Activated T-helper 1 cell treated with anti-CD3 and anti-CD28 coated beads, Interleukin-12 subunit alpha, Interleukin-12 subunit beta, Interleukin-2, Interleukin-4 antibody, amounts not matched to agents 30 ng/mL and 10 ng/mL and 1 ng/mL, durations not matched to agents 14 hours and 24 hours and 36 hours (primary cell): Measurements from ENCODE around the gene TEX36. TPM values are rescaled to one million over a fixed set of nuclear protein-coding genes. Genes with fewer than 3 reads are reported as not detected.
"Not testable (repeated sequence)": the region's sequence is repeated elsewhere in the genome, so short reads cannot be mapped to it uniquely, and the experiment has no call there.

Experiments
- DNase-seq: peaks from one replicate; pipeline ENCODE4 v3.0.0; 2021; ENCODE audit warnings: low spot score
- H3K27ac Mint-ChIP-seq: one replicate; pipeline ENCODE4 v1.8.0; 2021; ENCODE audit warnings: mild to moderate bottlenecking, mixed read lengths
- H3K27me3 Mint-ChIP-seq: one replicate; pipeline ENCODE4 v1.8.0; 2022; ENCODE audit warnings: mild to moderate bottlenecking, moderate library complexity, mixed read lengths; ENCODE audit not compliant: insufficient read depth
- H3K36me3 Mint-ChIP-seq: one replicate; pipeline ENCODE4 v1.8.0; 2021; ENCODE audit warnings: low read depth, mixed read lengths
- H3K4me1 Mint-ChIP-seq: one replicate; pipeline ENCODE4 v1.8.0; 2021; ENCODE audit warnings: low read depth, mixed read lengths
- H3K4me3 Mint-ChIP-seq: one replicate; pipeline ENCODE4 v1.8.0; 2021; ENCODE audit warnings: mild to moderate bottlenecking, moderate library complexity, mixed read lengths
- H3K9me3 Mint-ChIP-seq: one replicate; pipeline ENCODE4 v1.8.0; 2021; ENCODE audit warnings: mixed read lengths
- intact Hi-C: fragments of 100-400 bp; cut with micrococcal nuclease; formaldehyde crosslinking; loops from one replicate; pipeline ENCODE4 v1.15.1; 2024
- total RNA-seq: library from RNA; stranded (reverse); gene quantifications from 2 replicates; pipeline ENCODE4 v1.2.3, GENCODE V29; 2022

The TEX36 gene
- total RNA-seq, 1 donor from 2014 or later, result not detected

GRCh38 chr10:125620401-125620800, 62.6 kb downstream of the TEX36 start:
- H3K9me3 Mint-ChIP-seq, result no peaks in the 10 kb centered on the region
- intact Hi-C loops, result no loop called here
- no peak overlapping the region for H3K27ac Mint-ChIP-seq
- no peaks in the 10 kb centered on the region for H3K36me3 Mint-ChIP-seq
- no peaks in the 10 kb centered on the region for H3K4me1 Mint-ChIP-seq
- no peak overlapping the region for H3K4me3 Mint-ChIP-seq
- no peak for DNase-seq
- peaks cover 2% of the 10 kb centered on the region for H3K27me3 Mint-ChIP-seq

DNA sequence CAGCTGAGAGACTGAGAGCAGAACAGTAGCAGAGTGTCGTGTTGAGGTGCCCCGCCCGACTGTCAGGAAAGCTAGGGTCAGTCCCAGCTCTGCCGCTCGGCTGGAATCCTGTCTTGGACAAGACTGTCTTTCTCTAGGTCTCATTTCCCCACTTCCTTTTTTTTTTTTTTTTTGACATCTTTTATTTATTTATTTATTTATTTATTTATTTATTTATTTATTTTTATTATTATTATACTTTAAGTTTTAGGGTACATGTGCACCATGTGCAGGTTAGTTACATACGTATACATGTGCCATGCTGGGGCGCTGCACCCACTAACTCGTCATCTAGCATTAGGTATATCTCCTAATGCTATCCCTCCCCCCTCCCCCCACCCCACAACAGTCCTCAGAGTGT, 69.9 kb downstream of the TEX36 start:
- H3K36me3 Mint-ChIP-seq, H3K27me3 Mint-ChIP-seq, H3K4me1 Mint-ChIP-seq, H3K9me3 Mint-ChIP-seq, DNase-seq, intact Hi-C loops, H3K4me3 Mint-ChIP-seq, H3K27ac Mint-ChIP-seq: not testable (repeated sequence)

- H3K4me3 Mint-ChIP-seq, result no peak overlapping the region
- no peaks in the 10 kb centered on the region for H3K36me3 Mint-ChIP-seq
- DNase-seq, result no peak
- peaks cover 5% of the 10 kb centered on the region for H3K27me3 Mint-ChIP-seq
- no peaks in the 10 kb centered on the region for H3K9me3 Mint-ChIP-seq
- H3K27ac Mint-ChIP-seq, result no peak overlapping the region
- H3K4me1 Mint-ChIP-seq, result no peaks in the 10 kb centered on the region
- intact Hi-C loops, result no loop called here
Measured at GRCh38 chr10:125611756-125612155, 71.2 kb downstream of the TEX36 start.

DNA sequence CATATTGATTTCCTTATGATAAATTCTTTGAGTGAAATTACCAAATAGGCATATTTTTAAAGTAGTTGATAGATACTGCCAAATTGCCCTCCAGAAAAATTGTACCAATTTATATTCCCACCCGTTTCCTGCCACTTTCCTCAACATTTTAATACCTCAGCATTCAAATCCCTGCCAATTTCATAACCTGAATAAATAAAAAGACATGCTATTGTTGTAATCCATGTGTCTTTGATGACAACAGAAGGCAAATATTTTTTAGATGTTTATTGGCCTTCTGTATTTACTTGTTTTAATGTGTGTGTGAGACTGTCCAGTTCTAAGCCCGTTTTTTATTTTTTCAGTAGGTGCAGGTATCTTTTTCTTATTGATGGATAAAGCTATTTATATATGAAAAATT, 71.7 kb downstream of the TEX36 start:
- intact Hi-C loops, result no loop called here
- Mint-ChIP-seq H3K4me1 (no peaks in the 10 kb centered on the region), H3K27ac (no peak overlapping the region), H3K9me3 (no peaks in the 10 kb centered on the region), H3K27me3 (peaks cover 5% of the 10 kb centered on the region), H3K4me3 (no peak overlapping the region), H3K36me3 (no peaks in the 10 kb centered on the region)
- no peak for DNase-seq

GRCh38 chr10:125609859-125610258, 73.1 kb downstream of the TEX36 start:
- intact Hi-C loops, result no loop called here
- no peak overlapping the region for H3K27ac Mint-ChIP-seq
- no peaks in the 10 kb centered on the region for H3K36me3 Mint-ChIP-seq
- H3K27me3 Mint-ChIP-seq, result peaks cover 5% of the 10 kb centered on the region
- H3K4me1 Mint-ChIP-seq, result no peaks in the 10 kb centered on the region
- no peak overlapping the region for H3K4me3 Mint-ChIP-seq
- no peak for DNase-seq
- H3K9me3 Mint-ChIP-seq, result no peaks in the 10 kb centered on the region

DNA sequence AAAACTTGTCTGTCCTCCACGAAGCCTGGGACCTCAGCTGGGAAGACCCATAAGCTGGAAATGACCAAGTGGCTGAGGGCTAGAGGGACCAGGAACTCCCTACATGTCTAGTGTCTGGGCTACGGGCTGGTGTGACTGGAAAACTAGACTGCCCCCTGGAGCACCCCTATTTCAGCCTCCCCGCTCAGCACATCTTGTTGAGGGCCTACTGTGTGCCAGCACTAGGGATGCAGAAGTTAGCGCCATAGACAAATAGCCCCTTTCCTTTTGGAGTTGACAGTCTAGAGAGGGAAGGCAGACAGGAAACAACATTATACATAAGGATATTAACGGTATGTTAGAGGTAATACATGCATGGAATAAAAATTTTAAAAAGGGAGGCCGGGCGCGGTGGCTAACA, 74.5 kb downstream of the TEX36 start:
- DNase-seq, result no peak
- Mint-ChIP-seq H3K27me3 (peaks cover 5% of the 10 kb centered on the region), H3K4me1 (no peaks in the 10 kb centered on the region), H3K4me3 (no peak overlapping the region), H3K27ac (no peak overlapping the region), H3K36me3 (no peaks in the 10 kb centered on the region), H3K9me3 (no peaks in the 10 kb centered on the region)
- intact Hi-C loops, result no loop called here

DNA sequence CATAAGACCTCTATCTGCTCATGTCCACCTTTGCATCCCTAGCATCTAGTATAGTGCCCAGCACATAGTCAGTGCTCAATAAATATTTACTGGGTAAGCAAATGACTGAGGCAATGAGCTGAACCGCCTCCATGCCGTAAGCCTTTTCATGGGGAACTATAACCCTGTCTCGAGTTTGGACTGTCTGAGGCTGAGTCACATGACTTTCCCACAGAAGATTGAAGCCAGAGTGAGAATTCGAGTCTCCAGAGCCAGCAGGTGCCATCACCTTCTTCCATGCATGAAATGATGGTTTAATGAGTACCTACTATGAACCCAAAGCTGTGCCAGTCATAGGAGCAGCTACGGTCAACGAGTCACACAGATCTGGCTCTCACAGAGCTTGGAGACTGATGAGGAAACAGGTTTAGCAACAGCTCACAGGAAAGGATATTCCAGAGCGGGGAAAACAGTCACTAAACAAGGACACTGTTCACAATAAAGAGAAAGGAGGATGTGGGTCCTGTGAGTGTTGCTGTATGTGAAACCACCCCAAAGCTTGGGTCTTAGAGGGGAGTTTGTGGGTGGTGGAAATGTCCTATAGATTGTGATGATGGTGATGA, 75.2 kb downstream of the TEX36 start:
- no peak for DNase-seq
- Mint-ChIP-seq H3K36me3 (no peaks in the 10 kb centered on the region), H3K27ac (no peak overlapping the region), H3K27me3 (peaks cover 5% of the 10 kb centered on the region), H3K9me3 (no peaks in the 10 kb centered on the region), H3K4me3 (no peak overlapping the region), H3K4me1 (no peaks in the 10 kb centered on the region)
- intact Hi-C loops, result no loop called here

DNA sequence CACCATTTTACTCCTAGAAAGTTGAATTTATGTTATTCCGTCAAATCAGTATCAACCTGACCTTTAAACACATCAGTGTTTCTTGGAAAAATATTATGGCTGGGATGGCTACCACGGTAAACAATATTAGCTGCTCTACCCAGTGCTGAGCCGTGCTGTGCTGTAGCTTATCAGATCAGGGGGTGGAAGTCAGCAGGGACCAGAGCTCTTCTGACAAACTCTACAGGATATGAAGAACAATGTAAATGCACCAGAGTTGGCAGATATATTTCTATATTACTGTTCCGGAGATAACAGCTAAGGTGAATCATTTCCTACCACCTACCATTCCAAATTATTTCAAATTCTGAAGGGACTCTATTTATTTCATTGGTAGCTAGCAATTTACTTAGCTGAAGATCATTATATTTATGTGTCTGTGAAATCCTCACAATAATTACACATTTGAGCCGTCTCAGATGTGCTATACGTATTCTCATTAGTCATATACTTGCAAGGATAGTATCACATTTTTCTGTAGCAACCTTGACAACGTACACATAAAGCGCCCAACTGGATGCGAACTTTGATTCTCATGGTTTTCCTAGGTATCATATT, 76.5 kb downstream of the TEX36 start:
- intact Hi-C loops, result no loop called here
- DNase-seq, result no peak
- Mint-ChIP-seq H3K36me3 (no peaks in the 10 kb centered on the region), H3K27ac (no peak overlapping the region), H3K4me1 (no peaks in the 10 kb centered on the region), H3K4me3 (no peak overlapping the region), H3K9me3 (no peaks in the 10 kb centered on the region), H3K27me3 (peaks cover 2% of the 10 kb centered on the region)

Other genes with a start within 250 kb of the TEX36 start
- gene EDRF1, start 36.5 kb upstream of the TEX36 start, total RNA-seq, result 43.4 and 43.9 TPM in 2 replicates
- not detected in 2 replicates for gene MMP21, start 92.7 kb upstream of the TEX36 start, total RNA-seq
- gene UROS, start 140.1 kb upstream of the TEX36 start, total RNA-seq, result 49.0 and 57.8 TPM in 2 replicates
- 127 and 128 TPM in 2 replicates for gene BCCIP, start 140.4 kb upstream of the TEX36 start, total RNA-seq
- gene DHX32, start 198.1 kb upstream of the TEX36 start, total RNA-seq, result 13.0 and 13.9 TPM in 2 replicates
- not detected in 2 replicates for gene FANK1, start 213.4 kb upstream of the TEX36 start, total RNA-seq